ENCODE data around the gene TMEM132D. TPM values are rescaled to one million over a fixed set of nuclear protein-coding genes. Genes with fewer than 3 reads are reported as not detected.

The TMEM132D gene
- polyA plus RNA-seq, 1 experiment = 0.02 TPM

- Histone ChIP-seq H3K27me3 (ENCODE audit: control insufficient read depth, insufficient read depth, low read length) (no peaks in the 10 kb centered on the region), H3K4me3 (ENCODE audit: low read depth, low read length) (no peak overlapping the region), H3K36me3 (ENCODE audit: control insufficient read depth, insufficient read depth, low read length) (no peaks in the 10 kb centered on the region)
- ChIA-PET CTCF (interaction anchor here (0.7 kb wide), 1 partner anchor 93 kb away, joined by 3 read pairs; no protein-coding TSS in a partner anchor), POLR2A (no interaction called here)
- DNase-seq (ENCODE audit: low read depth) = no peak
- no peak for TF ChIP-seq CTCF (IDR thresholded peaks at IDR 0.05; ENCODE audit: insufficient read depth, low read depth, low read length)
These were observed 113.5 kb downstream of the TMEM132D start for GRCh38 chr12:129790331-129790730.

- no peak for TF ChIP-seq CTCF (IDR thresholded peaks at IDR 0.05; ENCODE audit: insufficient read depth, low read depth, low read length)
- Histone ChIP-seq H3K36me3 (ENCODE audit: control insufficient read depth, insufficient read depth, low read length) (no peaks in the 10 kb centered on the region), H3K27me3 (ENCODE audit: control insufficient read depth, insufficient read depth, low read length) (no peaks in the 10 kb centered on the region), H3K4me3 (ENCODE audit: low read depth, low read length) (no peak overlapping the region)
- no peak for DNase-seq (ENCODE audit: low read depth)
- CTCF ChIA-PET = interaction anchor here (0.7 kb wide), 1 partner anchor 93 kb away, joined by 3 read pairs; no protein-coding TSS in a partner anchor
- POLR2A ChIA-PET = no interaction called here
These were observed 113.9 kb downstream of the TMEM132D start for GRCh38 chr12:129789921-129790320.

- H3K4me3 ChIP-seq (ENCODE audit: low read depth, low read length) = no peak overlapping the region
- no peaks in the 10 kb centered on the region for H3K27me3 ChIP-seq (ENCODE audit: control insufficient read depth, insufficient read depth, low read length)
- H3K36me3 ChIP-seq (ENCODE audit: control insufficient read depth, insufficient read depth, low read length) = no peaks in the 10 kb centered on the region
- CTCF ChIA-PET = no interaction called here
- no peak for TF ChIP-seq CTCF (IDR thresholded peaks at IDR 0.05; ENCODE audit: insufficient read depth, low read depth, low read length)
- POLR2A ChIA-PET = no interaction called here
- no peak for DNase-seq (ENCODE audit: low read depth)
These were observed 115.2 kb downstream of the TMEM132D start for GRCh38 chr12:129788506-129789084.

- no peak for DNase-seq (ENCODE audit: low read depth)
- TF ChIP-seq CTCF (IDR thresholded peaks at IDR 0.05; ENCODE audit: insufficient read depth, low read depth, low read length) = no peak
- ChIA-PET CTCF (no interaction called here), POLR2A (no interaction called here)
- no peaks in the 10 kb centered on the region for H3K36me3 ChIP-seq (ENCODE audit: control insufficient read depth, insufficient read depth, low read length)
- H3K4me3 ChIP-seq (ENCODE audit: low read depth, low read length) = no peak overlapping the region
- no peaks in the 10 kb centered on the region for H3K27me3 ChIP-seq (ENCODE audit: control insufficient read depth, insufficient read depth, low read length)
These were observed 123.8 kb downstream of the TMEM132D start for GRCh38 chr12:129779989-129780388.

- TF ChIP-seq CTCF (IDR thresholded peaks at IDR 0.05; ENCODE audit: insufficient read depth, low read depth, low read length) = no peak
- no peak for DNase-seq (ENCODE audit: low read depth)
- H3K27me3 ChIP-seq (ENCODE audit: control insufficient read depth, insufficient read depth, low read length) = no peaks in the 10 kb centered on the region
- ChIA-PET CTCF (no interaction called here), POLR2A (no interaction called here)
- H3K4me3 ChIP-seq (ENCODE audit: low read depth, low read length) = no peak overlapping the region
- no peaks in the 10 kb centered on the region for H3K36me3 ChIP-seq (ENCODE audit: control insufficient read depth, insufficient read depth, low read length)
These were observed 124.8 kb downstream of the TMEM132D start for GRCh38 chr12:129779033-129779432.
